GM12864 (cell line): Measurements from ENCODE around the gene GRAMD1A.

Experiments
- DNase-seq: peaks from one replicate; pipeline ENCODE4 v3.0.0-alpha.2; 2011; ENCODE audit warnings: low read depth
- H3K4me3 ChIP-seq: 2 replicates; pipeline ENCODE4 v1.5.1; 2011; ENCODE audit warnings: mild to moderate bottlenecking, low read depth, low read length, control low read depth
- TF ChIP-seq, protein P1 (sequence below): IDR thresholded peaks from 2 replicates; pipeline ENCODE4 v1.5.1; 2011; ENCODE audit warnings: low read depth, mild to moderate bottlenecking, moderate library complexity, low read length, control low read depth, inconsistent platforms; ENCODE audit errors: missing control alignments

GRAMD1A gene

GRCh38 chr19:35068941-35069634, 69.0 kb downstream of the GRAMD1A start:
- no peak overlapping the region for H3K4me3 ChIP-seq
- no peak for DNase-seq
- TF ChIP-seq, protein P1, sequence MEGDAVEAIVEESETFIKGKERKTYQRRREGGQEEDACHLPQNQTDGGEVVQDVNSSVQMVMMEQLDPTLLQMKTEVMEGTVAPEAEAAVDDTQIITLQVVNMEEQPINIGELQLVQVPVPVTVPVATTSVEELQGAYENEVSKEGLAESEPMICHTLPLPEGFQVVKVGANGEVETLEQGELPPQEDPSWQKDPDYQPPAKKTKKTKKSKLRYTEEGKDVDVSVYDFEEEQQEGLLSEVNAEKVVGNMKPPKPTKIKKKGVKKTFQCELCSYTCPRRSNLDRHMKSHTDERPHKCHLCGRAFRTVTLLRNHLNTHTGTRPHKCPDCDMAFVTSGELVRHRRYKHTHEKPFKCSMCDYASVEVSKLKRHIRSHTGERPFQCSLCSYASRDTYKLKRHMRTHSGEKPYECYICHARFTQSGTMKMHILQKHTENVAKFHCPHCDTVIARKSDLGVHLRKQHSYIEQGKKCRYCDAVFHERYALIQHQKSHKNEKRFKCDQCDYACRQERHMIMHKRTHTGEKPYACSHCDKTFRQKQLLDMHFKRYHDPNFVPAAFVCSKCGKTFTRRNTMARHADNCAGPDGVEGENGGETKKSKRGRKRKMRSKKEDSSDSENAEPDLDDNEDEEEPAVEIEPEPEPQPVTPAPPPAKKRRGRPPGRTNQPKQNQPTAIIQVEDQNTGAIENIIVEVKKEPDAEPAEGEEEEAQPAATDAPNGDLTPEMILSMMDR = no peak

GRCh38 chr19:35069696-35070095, 69.6 kb downstream of the GRAMD1A start:
- no peak overlapping the region for H3K4me3 ChIP-seq
- TF ChIP-seq, protein P1 = no peak
- DNase-seq = no peak

DNA sequence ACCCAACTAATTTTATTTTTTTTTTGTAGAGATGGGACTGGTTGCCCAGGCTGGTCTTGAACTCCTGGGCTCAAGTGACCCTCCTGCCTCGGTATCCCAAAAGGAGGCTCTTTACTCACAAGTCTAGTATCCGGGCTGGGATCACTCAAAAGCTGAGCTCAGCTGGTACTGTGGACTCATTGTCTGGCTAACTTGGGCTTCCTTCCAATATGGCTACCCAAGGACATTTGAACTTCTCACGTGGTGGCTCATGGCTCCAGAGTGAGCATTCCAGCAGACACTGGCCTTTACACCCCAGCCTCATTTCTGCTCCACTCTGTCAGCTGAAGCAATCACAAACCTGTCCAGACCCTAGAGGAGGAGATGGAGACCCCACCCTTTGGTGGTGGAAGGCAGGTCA, 70.3 kb downstream of the GRAMD1A start:
- TF ChIP-seq, protein P1 = no peak
- no peak for DNase-seq
- no peak overlapping the region for H3K4me3 ChIP-seq

- TF ChIP-seq, protein P1 = no peak
- no peak overlapping the region for H3K4me3 ChIP-seq
- no peak for DNase-seq
These were observed 73.4 kb downstream of the GRAMD1A start for GRCh38 chr19:35073516-35073915.

DNA sequence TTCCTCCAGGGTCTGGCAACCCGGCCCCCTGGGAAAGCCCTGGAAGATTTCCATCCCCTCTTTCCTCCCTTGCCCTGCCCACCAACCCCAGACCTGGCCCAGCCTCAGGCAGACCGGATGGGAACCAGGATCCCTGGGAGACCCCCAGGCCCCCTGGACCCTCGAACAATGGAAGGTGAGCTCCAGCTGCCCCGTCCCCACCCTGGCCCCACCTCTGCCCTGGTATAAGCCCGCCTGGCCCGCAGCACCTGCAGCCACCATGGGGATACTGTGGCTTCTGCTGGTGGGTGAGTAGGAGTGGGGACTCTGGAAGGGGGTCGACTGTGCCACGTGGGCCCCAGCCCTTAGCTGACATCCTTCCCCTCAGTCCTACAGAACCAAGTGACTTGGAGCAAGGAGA, 73.8 kb downstream of the GRAMD1A start:
- TF ChIP-seq, protein P1 = no peak
- DNase-seq = no peak
- no peak overlapping the region for H3K4me3 ChIP-seq

DNA sequence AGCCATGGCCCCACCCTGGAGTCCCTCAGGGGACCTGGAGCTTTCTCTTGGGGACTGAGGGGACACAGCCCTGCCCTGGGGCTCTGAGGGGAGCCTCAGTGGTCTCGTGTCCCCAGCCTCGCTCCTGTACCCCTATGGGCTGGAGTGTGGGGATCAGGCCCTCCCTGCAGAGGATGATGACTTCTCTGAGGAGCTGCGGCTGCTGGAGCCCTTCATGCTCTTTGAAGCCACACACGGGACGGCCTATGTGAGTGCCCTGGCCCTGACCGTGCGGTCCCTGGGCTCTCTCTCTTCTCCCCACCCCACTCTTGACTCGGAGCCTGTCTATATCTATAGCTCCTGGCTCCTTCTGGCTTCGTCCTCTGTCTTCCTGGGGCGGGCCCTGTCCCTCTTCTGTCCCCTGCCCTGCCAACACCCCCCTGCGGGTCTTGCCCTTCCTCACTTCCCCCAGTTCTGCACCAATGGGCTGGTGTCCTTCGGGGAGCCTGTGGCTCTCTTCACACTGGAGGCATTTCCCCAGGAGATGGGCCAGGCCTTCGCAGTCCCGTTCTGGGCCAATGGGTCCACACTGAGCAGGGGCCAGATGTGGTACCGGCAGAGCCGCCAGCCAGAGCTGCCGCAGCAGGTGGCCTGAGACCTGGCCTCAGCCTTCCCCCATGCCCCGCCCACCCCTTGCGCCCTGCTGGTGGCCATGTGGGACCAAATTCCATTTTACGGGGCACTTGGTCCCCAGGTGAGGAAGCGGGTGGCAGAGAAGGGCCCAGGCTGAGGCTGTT, 74.5 kb downstream of the GRAMD1A start:
- no peak overlapping the region for H3K4me3 ChIP-seq
- TF ChIP-seq, protein P1 = no peak
- DNase-seq = no peak
